Caki2 (cell line): ENCODE results near the gene ARHGAP10. TPM values are rescaled to one million over a fixed set of nuclear protein-coding genes. Genes with fewer than 3 reads are reported as not detected.
"Not testable (repeated sequence)": the region's sequence is repeated elsewhere in the genome, so short reads cannot be mapped to it uniquely, and the experiment has no call there.

Experiments used
- DNase-seq: peaks from one replicate; pipeline ENCODE4 v3.0.0-alpha.2; 2015; ENCODE audit warnings: low read depth
- in situ Hi-C: cut with HindIII; loops from 2 replicates; pipeline ENCODE4 v1.10.0; 2016; ENCODE audit warnings: low sequenced_read_pairs, low pct_unique_long_range_greater_than_20kb, mixed read lengths
- total RNA-seq: library from RNA; depleted of rRNA; stranded (reverse); fragments of >200 nt; shearing (Covaris generic); gene quantifications from 2 replicates; pipeline ENCODE4 v1.2.3, GENCODE V29; 2014; ENCODE audit warnings: low replicate concordance

Gene ARHGAP10
- total RNA-seq, 1 experiment from 2014 or later, result 8.3 TPM

DNA sequence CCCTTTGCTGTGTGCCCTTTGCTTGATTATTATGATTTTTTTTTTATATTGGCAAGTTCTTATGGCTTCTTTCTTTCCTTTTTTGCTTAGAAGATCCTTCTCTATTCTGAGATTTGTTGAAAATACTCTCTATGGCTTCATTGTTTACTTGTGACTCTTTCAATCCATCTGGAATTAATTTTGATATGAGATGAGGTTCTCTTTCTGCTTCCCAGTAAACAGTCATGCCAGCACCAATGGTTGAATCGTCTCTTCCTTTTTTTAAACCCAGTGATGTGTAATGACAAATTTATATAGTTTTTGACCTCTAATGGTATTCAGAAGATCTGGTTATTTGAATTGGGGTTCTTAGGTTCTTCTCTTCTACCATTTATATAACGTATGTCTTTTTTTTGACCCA, 121.8 kb downstream of the ARHGAP10 start:
- in situ Hi-C loops, result loop anchor here (25.0 kb wide), 1 partner anchor 141 kb away; no protein-coding TSS in a partner anchor
- no peak for DNase-seq

DNA sequence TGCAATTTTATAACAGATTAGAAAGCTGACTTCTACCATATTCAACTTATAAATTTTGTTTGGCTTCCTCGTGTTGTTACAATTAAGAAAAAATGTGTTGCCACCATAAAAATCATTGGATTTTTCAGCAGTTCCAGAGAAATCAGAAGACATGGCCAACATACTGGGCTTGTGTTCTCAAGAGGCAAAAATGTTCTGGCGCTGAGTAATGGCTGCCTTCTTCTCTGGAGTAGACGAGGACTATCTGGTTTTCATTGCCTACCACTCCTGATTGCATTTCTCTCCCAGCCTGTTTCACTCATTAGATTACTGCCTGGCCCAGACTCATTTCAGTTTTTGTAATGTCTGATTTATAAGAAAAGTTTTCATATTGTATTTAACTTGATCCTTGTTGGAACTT, 122.3 kb downstream of the ARHGAP10 start:
- in situ Hi-C loops, result loop anchor here (25.0 kb wide), 1 partner anchor 142 kb away; no protein-coding TSS in a partner anchor
- no peak for DNase-seq

DNA sequence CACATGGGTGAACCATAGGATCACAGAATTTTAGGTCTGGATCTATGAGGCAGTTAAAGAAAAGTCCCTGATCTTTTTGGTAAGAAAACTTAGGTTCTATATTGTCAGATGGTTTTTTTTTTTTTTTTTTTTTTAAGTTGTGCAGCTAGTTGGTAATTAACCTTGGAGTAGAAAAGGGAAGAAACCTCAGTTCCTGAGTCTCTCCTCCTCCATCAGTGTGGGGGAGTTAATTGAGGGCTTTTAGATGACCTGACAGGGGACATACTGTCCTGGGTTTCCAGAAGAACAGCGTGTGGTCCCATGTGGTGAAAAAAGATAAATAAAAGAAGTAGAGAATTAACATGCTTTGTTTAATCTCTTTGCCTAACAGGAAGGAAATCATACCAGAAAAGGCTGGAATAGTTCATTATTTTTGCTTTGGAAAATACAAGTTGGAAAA, 123.7 kb downstream of the ARHGAP10 start:
- in situ Hi-C loops, result loop anchor here (25.0 kb wide), 1 partner anchor 143 kb away; no protein-coding TSS in a partner anchor
- DNase-seq, result no peak

DNA sequence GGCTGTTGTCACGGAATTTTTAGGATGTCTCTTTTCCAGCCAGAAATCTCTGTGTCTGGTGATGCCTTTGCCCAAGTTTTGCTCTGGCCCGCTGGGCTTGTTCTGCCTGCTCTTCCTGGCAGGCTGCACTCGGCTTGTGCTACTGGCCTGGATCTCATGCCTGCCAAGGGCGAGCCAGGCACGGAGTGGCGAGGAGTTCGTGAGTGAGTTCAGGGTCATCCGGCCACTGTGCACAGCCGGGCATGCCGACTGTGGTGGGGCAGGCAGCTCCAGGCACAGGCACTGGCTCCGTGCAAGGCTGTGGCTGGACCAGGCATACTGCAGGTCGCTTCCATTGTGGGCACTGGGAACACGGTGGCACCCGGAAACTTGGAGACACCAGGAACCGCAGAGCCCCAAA, 129.1 kb downstream of the ARHGAP10 start:
- in situ Hi-C loops, result loop anchor here (25.0 kb wide), 1 partner anchor 149 kb away; no protein-coding TSS in a partner anchor
- no peak for DNase-seq

DNA sequence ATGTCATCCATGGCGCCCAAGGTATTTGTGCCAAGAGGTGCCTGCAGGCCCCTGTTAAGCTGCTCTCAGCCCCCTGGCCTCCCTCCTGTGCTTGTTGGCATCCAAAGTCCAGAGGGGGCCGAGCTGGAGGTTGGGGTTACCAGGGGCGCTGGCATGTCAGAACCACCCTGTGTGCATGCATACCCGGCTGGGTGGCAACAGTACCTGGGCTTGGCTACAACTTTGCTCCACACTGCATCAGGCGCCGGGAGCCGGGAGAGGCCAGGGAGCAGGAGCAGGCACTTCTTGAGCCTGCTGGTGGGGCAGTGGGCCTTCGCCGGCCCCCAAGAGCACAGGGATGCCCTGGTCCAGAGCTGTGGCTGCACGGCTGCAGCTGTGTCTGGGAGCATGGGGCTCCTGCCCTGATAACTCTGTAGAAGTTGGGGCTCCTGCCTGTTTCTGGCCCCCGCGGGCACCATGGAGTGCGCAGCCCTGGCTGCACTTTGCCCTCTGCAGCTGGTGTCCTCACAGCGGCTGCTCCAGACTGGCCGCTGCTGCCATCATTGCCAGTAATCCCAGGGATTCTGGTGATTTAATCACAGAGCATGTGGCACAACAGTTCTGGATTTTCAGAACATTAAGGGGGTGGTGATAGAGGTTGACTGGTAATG, 130.3 kb downstream of the ARHGAP10 start:
- in situ Hi-C loops, result loop anchor here (25.0 kb wide), 1 partner anchor 150 kb away; no protein-coding TSS in a partner anchor
- no peak for DNase-seq

DNA sequence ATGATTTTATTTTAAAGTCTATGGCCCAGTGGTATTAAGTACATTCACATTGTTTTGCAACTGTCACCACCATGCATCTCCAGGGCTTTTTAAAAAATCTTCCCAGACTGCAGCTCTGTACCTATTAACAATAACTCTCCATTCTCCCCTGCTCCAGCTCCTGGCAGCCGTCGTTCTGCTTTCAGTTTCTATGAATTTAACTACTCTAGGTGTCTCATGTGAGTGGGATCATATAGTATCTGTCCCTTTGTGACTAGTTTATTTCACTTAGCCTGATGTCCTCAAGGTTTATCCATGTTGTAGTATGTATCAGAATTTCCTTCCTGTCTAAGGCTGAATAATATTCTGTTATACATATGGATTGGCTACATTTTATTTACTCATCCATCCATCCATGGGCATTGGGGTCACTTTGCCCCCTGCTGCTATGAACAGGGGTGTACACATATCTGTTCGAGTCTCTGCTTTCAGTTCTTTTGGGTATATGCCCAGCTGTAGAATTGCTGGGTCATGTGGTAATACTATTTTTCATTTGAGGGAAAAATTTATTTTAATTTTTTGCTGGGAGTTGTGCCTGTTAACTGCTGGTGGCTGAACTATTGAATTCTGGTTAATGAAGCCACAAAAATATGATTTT, 131.3 kb downstream of the ARHGAP10 start:
- no peak for DNase-seq

GRCh38 chr4:147863808-147864472, 132.1 kb downstream of the ARHGAP10 start:
- in situ Hi-C loops, result loop anchor here (25.0 kb wide), 1 partner anchor 152 kb away; no protein-coding TSS in a partner anchor
- DNase-seq, result no peak

More for the DNA sequence above, 131.3 kb downstream of the ARHGAP10 start:
- in situ Hi-C loops, result loop anchor here (25.0 kb wide), 1 partner anchor 151 kb away; no protein-coding TSS in a partner anchor

DNA sequence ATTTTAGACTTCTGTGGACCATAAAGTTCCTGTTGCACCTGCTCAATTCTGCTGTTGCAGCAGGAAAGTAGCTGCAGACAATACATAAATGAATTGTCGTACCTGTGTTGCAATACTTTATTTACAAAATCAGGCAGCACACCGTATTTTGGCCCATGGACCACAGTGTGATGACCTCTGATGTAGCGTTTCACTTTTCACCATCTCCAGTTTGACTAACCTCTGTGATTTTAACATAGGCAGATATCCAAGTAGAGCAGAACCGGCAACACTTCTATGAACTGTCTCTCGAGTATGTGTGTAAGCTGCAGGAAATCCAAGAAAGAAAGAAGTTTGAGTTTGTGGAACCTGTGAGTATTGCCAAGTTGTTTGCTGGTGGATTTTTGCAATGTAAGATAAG, 132.7 kb downstream of the ARHGAP10 start:
- DNase-seq, result no peak
- in situ Hi-C loops, result loop anchor here (25.0 kb wide), 1 partner anchor 152 kb away; no protein-coding TSS in a partner anchor

GRCh38 chr4:147865926-147866325, 134.0 kb downstream of the ARHGAP10 start:
- no peak for DNase-seq
- in situ Hi-C loops, result loop anchor here (25.0 kb wide), 1 partner anchor 154 kb away; no protein-coding TSS in a partner anchor

GRCh38 chr4:147866532-147867271, 134.8 kb downstream of the ARHGAP10 start:
- in situ Hi-C loops, result loop anchor here (25.0 kb wide), 1 partner anchor 154 kb away; no protein-coding TSS in a partner anchor
- DNase-seq, result peak; percentile 66

DNA sequence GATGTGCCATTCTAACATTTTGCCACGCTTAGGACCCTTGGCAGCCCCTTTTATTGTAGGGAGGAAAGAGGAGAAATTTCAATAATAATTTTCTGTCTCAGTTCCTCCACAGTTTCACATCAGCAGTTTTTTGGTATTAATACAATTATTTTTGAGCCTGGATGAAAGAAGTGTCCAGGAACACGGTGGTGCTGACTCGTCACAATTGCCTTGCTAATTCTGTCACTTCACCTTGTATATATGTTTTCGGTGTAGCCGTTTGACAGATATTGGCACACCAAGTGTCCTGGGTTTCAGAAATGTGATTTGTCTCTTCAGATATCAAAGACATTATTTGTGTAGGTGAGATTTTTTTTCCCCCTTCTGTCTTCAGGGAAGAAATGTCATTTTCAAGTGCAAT, 142.2 kb downstream of the ARHGAP10 start:
- DNase-seq, result no peak
- in situ Hi-C loops, result loop anchor here (25.0 kb wide), 1 partner anchor 162 kb away; no protein-coding TSS in a partner anchor

DNA sequence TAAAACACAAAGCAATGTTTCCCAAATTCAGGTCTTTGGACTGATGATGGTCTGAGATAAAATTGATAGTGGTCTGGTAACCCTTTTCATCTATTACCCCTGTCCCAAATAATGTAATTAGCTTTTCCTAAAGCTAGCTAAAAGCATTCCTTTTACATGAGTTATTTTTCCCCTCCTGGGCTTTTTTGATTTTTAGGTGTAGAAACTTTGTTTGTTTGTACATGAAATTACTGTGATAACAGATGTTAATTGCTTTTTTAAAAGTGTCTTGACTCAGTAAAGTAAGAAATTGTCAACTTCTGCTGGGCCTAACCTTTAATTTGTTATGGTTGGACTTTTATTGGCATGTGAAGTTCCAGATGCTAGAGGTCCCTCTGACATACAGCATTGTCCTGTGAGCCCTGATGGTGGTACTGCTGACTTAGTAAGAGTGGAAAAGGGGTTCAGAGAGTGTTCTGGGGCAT, 145.5 kb downstream of the ARHGAP10 start:
- in situ Hi-C loops, result no loop called here
- DNase-seq, result no peak

- in situ Hi-C loops, result no loop called here
- no peak for DNase-seq
Measured at GRCh38 chr4:147879676-147880075, 147.8 kb downstream of the ARHGAP10 start.

DNA sequence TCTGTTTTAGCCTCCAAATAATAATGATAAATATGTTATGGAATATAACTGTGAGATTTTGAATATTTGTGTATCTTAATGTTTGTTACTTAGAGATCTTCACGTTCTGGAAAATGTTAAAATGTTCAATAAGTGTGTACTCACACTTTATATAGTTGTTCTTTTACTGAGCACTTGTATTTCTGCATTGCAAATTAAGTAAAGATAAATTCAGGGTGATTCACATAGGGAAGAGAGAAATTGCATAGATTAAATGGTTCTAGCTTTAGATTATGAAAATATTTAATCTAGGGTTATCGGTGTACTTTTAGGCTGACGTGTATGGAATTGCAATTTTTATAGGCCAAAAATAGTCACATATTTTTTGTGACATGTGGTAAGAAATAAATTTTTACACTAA, 148.6 kb downstream of the ARHGAP10 start:
- DNase-seq, result no peak
- in situ Hi-C loops, result no loop called here

DNA sequence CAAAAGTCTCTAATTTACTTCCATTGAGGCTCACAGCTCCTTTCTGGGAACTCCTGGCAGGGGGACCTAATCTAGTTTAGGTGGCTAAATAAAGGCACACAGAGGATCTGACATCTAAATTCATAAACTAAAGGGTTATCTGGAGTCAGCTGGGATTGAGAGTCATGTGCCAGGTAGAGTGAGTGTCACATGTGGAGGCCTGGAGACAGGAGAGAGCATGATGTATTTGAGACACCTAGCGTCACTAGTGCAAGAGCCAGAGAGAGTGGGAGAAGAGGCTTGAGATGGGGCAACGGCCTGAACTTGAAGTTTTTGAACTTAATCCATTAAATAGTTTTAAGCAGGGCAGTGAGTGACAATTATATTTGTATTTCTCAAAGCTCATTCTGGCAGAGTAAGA, 152.6 kb downstream of the ARHGAP10 start:
- in situ Hi-C loops, result no loop called here
- no peak for DNase-seq

- DNase-seq, in situ Hi-C loops: not testable (repeated sequence)
Measured at GRCh38 chr4:147885216-147885615, 153.3 kb downstream of the ARHGAP10 start.

GRCh38 chr4:147891476-147892115, 159.7 kb downstream of the ARHGAP10 start:
- no peak for DNase-seq
- in situ Hi-C loops, result no loop called here
